Urothelium cell line (cell line): Measurements from ENCODE around the gene FAM181B.
"Not testable (repeated sequence)": the region's sequence is repeated elsewhere in the genome, so short reads cannot be mapped to it uniquely, and the experiment has no call there.

Experiments used
- DNase-seq: peaks from one replicate; pipeline ENCODE4 v3.0.0; 2011; ENCODE audit warnings: low spot score, mixed read lengths
- FAIRE-seq: peaks from 2 replicates; lab custom pipeline; 2011; peaks lifted over from hg19 to GRCh38; lab: Jason Lieb, UNC

The FAM181B gene

DNA sequence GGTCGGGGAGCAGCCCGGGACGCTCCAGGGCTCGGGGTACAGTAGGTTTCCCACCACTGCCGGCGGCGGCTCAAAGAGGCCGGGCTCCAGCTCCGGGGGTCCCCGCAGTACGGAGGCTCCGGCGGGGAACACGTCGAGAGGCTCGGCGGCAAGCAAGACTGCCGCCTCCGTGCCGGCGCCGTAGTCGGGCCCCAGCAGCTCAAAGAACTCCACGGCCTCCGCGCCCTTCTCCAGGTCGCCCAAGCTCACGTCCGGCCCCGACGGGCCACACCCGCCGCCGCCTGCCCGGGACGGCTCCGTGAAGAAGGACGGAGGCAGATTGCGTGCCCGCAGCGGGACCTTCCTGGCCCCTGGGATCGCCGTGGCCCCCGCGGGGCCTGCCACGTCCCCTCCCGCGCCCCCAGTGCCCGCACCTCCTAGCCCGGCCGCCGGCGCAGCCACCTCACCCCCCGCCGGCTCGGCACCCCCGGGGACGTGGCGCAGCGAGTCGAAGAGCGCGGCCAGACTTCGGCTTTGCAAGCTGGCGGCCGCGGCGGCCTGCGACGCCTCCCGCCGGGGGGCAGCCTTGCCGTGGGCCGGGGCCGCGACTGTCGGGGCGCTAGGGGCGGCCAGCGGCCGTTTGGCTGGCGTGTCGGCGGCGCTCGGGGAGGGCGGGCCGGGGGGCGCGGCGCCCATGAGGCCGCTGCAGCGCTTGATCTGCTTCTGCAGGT lies 775 bp downstream of the FAM181B start:
- FAIRE-seq (peak; percentile 40), DNase-seq (peak; percentile 69)

DNA sequence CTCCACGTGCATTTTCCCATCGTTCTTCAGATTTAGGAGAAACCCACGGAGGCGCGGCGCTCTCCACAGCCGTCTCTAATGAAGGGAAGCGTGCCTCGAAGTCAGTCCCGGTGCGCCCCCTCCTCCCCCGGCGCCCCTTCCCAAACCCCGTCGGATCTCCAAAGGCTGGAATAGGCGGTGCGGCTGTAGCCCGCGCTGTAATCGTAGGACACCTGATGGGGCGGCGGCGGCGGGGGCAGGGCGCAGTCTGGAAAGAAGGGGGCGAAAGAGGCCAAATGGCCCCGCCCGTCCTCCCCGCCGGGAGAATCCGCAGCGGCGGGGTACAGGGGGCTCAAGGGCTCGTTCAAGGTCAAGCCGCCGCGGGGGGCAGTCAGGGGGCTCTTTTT lies 1.3 kb downstream of the FAM181B start:
- DNase-seq (no peak), FAIRE-seq (no peak)

DNA sequence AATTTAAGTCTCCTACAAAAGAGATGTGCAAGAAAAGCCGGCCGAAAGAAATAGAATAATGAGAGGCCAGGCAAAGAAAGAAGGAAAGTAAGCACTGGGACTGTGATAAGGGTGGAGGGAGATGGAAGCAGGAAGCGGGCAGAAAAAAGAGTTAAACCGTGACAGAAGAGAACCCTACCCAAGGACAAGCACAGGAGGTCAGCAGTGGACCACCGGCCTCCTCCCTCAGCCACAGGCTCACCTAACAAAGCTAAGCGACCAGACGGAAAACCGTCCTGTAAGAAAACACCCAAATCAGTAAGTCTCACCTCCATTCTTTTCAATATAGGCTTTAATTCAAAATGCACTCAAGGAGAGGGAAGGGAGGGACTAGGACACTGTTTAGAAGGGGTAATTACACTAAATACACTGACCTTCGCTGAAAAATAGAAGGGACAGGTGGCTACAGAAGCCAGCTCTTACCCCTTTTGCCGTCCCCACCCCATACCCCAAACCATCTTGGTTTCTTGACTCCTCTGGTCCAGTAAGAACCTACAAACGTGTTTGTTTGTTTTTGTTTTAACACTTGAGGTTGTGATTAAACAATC lies 1.9 kb downstream of the FAM181B start:
- FAIRE-seq (peak; percentile 42), DNase-seq (no peak)

DNA sequence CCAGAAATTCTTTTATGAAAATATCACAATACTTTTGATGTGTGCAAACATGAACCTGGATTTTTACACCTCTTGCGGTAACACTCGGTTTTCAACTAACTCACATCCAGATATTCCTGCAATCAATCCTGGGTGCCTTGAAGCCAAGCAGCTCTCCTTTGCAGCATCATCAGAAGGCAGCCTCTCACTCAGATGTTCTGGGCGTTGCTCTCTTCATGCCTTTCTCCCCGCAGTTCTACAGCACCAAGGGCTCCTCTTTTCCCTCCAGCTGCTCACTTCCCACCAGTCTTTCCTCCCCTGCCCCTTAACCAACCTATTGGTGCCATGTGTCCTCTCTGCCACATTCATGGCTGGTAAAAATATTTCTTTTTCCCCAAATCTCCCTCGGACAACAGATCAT lies 2.9 kb downstream of the FAM181B start:
- FAIRE-seq (no peak), DNase-seq (no peak)

DNA sequence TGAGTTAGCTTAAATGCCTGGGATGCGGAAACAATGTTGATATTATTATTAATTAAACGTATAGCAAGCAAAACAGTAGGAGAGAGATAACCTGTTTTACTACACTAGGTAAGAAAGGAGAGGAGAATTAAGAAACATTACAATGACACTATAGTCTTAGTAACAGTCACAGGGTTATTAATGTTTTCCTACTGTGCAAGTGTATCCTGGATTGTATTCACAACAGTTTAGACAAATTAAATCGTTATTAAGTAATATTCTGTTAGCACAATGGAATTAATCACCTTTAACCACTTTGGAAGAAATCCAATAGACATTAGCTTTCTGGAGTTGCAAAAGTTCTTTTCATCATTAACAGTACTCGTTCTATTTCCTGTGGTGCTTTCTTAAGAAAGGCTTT lies 3.4 kb downstream of the FAM181B start:
- FAIRE-seq (no peak), DNase-seq (no peak)

DNA sequence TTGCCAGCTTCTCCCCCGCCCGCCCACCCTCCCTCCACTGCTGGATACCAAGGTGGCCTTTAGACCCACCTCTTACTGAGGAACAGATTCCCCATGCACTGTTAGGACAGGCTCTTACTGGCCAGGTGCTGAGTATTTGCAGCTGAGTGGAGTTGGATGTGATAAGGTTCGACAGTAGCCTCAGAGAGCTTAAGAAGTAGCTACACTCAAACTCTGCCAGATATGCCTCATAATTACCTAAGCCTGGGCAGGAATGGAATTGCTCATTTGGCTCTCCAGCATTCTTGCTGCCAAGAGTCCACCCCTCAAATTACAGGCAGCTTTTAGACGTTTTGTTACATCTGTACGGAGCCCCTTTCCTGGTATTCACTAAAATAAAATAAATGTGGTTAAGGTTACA lies 9.6 kb downstream of the FAM181B start:
- no peak for DNase-seq
- FAIRE-seq, result no peak

DNA sequence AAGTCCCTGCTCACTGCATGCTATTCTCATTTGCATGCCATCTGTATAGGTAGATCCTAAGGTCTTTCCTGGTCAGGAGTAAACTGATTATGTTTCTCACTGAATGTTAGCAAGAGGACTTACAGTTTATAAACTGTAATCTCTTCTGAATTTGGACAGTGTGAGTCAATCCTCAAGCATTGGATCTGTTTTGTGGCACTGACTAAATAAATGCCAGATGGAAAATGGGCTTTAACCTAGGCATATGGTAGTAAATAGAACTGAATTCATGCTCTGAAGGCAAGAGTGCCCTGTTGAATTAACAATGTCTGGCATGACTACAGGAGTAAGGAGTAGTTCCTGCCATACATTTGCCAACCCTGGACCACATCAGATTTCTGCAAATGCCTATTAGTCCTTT lies 11.4 kb downstream of the FAM181B start:
- no peak for DNase-seq
- no peak for FAIRE-seq

DNA sequence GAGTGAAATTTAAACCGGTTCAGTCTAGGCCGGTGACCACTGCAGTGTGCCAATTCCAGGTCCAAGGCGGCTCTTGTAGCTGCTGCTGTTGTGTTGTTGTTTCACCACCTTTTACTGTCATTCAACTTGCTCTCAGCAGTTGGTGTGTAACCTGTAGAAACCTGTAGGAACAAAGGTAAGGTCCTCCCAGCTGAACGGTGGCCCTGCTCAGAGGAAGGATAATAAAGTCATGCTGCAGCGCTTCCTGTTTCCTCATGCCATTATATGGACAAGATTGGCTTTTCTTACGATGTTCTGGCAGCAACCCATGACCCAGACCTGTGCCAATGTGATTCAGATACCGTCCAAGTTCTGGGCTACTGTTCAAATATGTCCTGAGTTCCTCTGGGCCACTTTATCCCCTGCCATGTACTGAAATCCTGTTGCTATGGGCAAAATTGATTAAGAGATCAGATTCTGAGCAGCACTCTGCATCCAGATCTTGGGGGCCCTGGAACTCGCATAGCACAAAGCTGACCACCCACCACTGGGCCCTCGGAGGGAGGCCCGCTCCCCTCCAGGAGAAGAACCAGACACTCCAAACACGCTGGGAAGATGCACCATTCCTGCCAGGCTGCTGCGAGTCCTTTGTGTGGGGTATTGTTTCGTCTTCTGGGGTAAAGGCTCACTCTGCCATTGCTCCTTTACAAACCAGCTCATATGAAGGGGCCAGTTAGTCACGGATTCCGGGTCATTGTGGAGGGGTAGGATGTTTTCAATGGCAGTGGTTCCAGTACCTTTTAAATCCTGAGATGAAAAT lies 13.2 kb downstream of the FAM181B start:
- no peak for DNase-seq
- FAIRE-seq, result no peak

DNA sequence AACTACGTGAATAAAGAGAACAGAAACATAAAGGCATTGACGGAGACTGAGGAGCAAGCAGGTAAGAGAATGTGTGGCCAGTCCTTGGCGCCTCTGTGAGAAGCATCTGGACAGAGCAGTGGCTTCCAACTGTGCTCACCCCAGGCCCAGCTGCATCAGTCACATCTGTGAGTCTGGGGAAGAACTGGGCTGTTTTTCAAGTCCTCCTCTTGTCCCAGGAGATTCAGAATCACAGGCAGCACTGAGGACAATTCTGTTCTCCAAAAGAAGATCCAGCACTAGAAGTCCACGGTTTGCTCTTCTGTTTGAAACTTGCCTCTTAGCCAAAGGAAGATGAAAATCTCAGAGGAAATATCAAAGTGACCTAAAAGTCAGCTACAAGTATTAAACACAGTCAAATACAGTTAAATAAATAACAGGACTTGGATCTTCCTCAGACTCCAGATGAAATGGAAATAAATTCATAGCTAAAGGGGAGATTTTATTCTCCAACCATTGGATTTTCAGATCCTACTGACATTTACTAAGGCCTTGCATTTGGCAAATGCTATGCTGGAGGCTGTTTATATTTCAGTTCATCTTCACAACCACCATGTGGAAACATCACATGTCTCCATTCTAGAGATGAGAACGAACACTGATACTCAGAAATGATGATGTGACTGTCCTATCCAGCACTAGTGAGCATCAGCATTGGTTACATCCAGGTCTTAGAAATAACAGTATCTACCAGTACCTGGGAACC lies 14.1 kb downstream of the FAM181B start:
- FAIRE-seq, result no peak
- no peak for DNase-seq

DNA sequence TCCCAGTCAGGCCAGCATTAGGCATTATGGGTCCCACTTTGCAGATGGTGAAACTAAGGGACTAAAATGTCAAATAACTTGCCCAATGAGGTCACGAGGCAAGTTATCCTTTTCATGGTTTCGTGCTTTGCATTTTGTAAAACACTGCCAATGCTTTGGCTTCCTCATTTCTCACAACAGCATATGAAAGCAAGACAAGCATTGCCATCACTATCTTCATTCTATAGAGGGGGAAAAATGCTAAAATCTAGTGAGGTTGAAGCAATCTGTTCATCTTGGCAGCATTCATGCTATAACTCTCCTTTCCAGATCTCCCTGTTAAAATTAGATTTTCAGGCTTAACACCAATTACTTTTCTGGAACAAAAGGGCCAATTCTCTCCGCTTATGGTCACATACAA lies 14.8 kb downstream of the FAM181B start:
- no peak for DNase-seq
- no peak for FAIRE-seq

DNA sequence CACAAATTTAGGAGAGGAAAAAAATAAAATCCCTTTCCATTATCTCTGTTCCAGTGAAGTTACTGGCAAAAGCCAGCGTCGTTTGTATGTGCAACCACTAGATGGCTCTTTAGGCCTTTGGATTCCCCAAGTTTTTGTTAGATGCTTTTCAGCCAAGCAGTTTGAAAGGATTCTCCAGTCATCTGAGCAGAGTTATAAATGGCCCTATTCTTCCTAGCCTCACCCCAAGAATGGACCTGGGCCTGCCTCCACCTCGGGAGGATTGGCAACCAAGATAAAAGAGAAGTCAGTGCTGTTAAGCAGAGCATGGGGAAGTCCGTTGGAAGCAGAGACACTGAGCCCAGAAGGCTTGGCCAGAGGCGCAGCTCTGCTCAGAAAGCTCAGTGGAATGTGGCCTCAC lies 15.4 kb downstream of the FAM181B start:
- FAIRE-seq (peak; percentile 32), DNase-seq (peak; percentile 74)

DNA sequence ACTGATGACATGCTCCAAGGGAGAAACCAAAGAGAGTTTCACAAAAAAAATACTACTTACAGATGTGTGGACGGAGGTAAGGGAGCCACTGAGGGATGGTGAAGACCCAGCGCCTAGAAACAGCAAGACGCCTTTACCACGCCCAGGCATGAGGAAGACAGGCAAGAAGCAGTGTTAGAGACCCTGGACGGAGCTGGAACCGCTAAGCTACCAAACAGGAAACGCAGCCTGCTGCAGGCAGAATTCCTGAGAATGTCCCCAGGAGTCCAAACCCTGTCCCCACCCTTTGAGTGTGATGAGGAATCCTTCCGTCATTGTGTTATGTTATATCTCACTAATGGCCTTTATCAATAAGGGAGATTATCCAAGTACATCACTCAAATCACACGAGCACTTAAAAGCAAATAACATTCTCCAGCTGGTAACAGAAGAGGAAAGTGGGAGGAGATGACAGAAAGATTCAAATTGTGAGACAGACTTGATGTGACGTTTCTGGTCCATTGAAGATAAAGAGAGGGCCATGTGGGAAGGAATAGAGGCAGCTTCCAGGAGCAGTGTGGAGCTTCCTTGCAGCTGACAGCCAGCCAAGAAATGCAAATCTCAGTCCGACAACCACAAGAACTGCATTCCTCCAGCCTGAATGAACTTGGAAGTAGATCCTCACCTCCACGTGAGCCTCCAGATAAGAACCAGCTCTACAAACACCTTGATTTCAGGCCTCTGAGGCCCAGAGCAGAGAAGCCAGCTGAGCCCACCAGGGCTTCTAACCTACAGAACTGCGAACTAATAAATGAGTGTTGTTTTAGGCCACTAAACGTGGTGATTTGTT lies 19.1 kb downstream of the FAM181B start:
- FAIRE-seq (no peak), DNase-seq (no peak)

DNA sequence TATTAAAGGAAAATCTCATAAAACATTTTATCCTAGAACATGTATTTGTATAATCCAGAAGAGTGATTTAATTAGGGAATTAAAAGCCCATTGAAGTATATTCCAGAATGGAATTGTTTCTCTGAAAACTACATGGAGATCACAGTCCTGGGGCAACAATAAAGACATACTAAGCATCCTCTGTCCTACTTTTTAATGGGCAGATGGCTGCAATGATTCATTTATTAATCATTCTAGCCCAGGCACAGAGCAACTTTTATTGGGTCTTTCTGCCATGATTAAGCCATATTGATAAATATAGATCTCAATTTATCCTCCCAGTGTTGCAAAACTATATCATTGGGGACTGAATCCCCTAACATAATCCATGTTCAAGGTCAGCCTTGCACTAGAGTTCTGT lies 22.0 kb downstream of the FAM181B start:
- FAIRE-seq, result no peak
- no peak for DNase-seq

DNA sequence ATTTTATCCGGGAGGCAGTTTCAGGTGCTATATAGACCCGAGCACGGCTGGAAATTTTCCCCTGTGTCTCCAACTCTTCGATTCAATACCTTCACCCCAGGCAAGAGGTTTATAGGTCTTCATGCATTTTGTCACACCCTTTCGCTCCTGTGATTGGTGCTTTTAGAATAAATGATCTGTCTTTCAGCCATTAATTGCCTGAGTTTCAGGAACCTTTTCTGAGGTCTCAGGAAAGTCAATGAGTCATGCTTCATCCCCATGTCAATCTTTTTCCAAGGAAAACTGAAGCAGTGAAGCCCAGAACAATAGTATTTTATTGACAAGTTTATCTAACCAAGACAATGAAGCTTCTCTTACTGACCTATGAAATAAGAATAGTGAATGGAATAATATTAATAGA lies 29.9 kb downstream of the FAM181B start:
- no peak for FAIRE-seq
- no peak for DNase-seq

DNA sequence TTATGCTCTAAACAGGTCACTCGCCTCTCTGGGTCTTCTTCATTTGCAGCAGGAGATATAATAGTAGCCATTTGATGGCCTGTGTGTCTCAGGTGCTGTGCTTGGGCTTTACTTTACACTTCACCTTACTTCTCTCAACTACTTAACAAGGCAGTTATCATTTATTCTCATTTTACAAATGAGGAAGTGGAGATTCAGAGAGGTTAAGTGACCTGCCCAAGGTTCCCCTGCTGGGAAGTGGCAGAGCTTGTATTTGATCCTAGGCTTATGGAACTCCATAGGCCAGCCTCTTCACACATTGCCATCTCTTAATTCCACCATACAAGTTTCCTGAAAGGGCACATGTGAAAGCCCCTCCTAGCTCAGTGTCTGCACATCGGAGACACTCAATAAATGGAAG lies 30.4 kb downstream of the FAM181B start:
- FAIRE-seq, result no peak

DNA sequence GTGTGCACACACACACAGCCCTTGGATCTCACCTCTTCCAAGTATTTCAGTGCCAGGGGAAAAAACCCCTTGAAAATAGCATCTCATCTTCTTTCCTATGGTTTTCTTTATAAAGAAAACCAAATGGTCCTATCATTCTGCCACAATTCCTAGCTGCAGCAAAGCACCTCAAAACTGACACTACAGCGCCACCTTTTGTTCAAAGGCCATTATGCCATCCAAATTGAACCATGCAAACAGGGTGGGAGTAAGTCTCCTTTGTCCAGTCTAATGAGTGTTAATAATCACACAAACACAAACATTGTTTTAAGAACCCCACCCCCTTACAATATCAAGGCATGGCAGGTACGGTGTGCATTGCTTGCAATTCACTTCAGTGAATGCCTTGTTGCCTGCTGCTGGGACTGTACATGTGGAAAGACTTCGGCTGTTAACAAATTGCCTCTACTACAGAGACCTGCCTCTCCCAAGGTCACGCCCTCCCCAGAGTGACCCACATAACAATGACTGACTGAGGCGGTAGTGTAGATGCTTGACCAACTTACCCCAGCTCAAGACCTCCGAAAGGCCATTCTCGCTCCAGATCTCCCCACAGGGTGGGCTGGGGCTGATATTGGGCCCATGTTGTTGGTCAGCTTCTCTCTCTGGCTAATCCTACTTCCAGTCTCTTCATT lies 31.7 kb downstream of the FAM181B start:
- peak; percentile 92 for FAIRE-seq
- peak; percentile 60 for DNase-seq

More for the DNA sequence above, 30.4 kb downstream of the FAM181B start:
- no peak for DNase-seq

DNA sequence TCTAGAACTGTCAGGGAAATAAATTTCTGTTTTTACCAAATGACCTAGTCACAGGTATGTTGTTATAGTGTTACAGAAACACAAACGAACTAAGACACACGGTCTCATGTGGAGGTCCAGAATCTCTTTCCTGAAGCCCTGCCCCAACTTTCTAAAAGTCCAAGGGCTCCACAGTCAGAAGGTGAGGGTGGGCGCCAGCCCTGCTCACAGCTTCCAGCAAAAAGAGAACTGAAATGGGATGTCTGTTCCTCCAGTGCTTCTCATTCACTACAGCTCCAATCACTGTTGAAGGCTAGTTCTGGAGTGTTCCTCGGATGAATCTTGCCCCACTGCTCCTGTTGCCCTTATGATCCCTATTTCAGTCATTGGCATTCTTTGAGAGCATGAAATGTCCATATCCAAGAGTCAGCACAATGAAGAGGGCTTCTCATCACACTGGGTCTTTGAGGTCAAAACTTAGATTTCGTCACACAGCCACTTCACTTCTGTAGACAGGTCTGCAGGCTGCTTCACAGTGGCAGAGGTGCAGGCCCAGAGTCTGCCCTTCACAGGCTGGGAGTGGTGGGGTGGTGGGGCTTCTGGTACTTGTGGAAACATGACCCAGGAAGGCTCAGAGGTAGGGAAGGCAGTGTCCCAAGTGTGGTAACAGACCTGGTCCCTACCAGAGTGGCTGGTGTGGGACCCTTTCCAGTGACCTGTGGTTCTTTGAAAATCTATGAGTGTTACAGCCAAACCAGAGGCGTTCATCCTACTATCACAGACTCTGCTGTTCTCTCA lies 34.9 kb downstream of the FAM181B start:
- FAIRE-seq, result no peak
- DNase-seq, result no peak

DNA sequence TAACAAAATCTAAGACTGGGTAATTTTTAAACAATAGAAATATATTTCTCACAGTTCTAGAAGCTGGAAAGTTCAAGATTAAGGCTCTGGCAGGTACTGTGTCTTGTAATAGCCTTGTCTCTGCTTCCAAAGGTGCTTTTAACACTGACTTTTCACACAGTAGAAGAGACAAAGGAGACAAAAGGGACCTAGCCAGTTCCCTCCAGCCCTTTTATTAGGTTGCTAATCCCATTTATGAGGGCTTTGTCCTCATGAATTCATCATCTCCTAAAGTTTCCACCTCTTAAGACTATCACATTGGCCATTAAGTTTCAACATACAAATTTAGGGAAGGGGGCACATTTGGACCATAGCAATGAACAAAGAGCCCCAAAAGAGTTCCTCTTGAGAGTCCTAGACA lies 40.7 kb downstream of the FAM181B start:
- FAIRE-seq, result no peak
- DNase-seq, result no peak

DNA sequence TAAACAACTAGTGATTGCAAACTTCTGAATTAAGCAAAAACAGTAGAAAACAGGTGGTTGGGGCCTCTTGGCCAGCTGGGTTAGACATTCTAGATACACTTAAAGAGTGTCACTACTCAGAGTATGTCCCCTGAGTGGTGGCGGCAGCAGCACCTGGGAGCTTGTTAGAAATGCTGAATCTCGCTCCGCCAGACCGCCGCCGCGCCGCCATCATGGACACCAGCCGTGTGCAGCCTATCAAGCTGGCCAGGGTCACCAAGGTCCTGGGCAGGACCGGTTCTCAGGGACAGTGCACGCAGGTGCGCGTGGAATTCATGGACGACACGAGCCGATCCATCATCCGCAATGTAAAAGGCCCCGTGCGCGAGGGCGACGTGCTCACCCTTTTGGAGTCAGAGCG lies 44.3 kb downstream of the FAM181B start:
- not testable (repeated sequence) for FAIRE-seq, DNase-seq
